Measurements from ENCODE around the gene NDUFB4. TPM values are rescaled to one million over a fixed set of nuclear protein-coding genes. Genes with fewer than 3 reads are reported as not detected.

Gene NDUFB4
- total RNA-seq, 1 donor from 2014 or later: 80.4 TPM

- DNase-seq (no peak), ATAC-seq (ENCODE audit: low read depth) (no peak)
- intact Hi-C loops (cut with micrococcal nuclease): loop anchor here (1.0 to 2.0 kb wide), 2 partner anchors 235 to 968 kb away; no protein-coding TSS in a partner anchor
- ChIA-PET POLR2A (interaction anchor here (1.5 kb wide), 1 partner anchor 35 kb away, joined by 7 read pairs; no protein-coding TSS in a partner anchor), CTCF (interaction anchor here (0.7 to 9.0 kb wide), 7 partner anchors 10 to 316 kb away, joined by 3 to 97 read pairs (median 5); no protein-coding TSS in a partner anchor)
- H3K36me3 Mint-ChIP-seq (ENCODE audit: low read depth): no peaks in the 10 kb centered on the region
- H3K9me3 Mint-ChIP-seq: no peaks in the 10 kb centered on the region
- no peak overlapping the region for H3K27ac Mint-ChIP-seq
- peaks cover 14% of the 10 kb centered on the region for H3K4me1 Mint-ChIP-seq
- no peak overlapping the region for H3K4me3 Mint-ChIP-seq
- H3K27me3 Mint-ChIP-seq: peaks cover 18% of the 10 kb centered on the region
- no peak for TF ChIP-seq CTCF (IDR thresholded peaks at IDR 0.05)
These were observed 35.6 kb upstream of the NDUFB4 start for GRCh38 chr3:120560304-120561250.

GRCh38 chr3:120561251-120562045, 34.7 kb upstream of the NDUFB4 start:
- ChIA-PET POLR2A (interaction anchor here (1.5 kb wide), 1 partner anchor 34 kb away, joined by 7 read pairs; no protein-coding TSS in a partner anchor), CTCF (interaction anchor here (0.5 to 9.0 kb wide), 9 partner anchors 8 to 1230 kb away, joined by 3 to 97 read pairs (median 3); no protein-coding TSS in a partner anchor)
- peaks cover 14% of the 10 kb centered on the region for H3K4me1 Mint-ChIP-seq
- TF ChIP-seq CTCF (IDR thresholded peaks at IDR 0.05): peak; percentile 75
- peaks cover 18% of the 10 kb centered on the region for H3K27me3 Mint-ChIP-seq
- ATAC-seq (ENCODE audit: low read depth) (peak; percentile 56), DNase-seq (peak; percentile 36)
- H3K27ac Mint-ChIP-seq: no peak overlapping the region
- intact Hi-C loops (cut with micrococcal nuclease): loop anchor here (1.0 to 2.0 kb wide), 2 partner anchors 234 to 967 kb away; no protein-coding TSS in a partner anchor
- no peaks in the 10 kb centered on the region for H3K9me3 Mint-ChIP-seq
- no peak overlapping the region for H3K4me3 Mint-ChIP-seq
- H3K36me3 Mint-ChIP-seq (ENCODE audit: low read depth): no peaks in the 10 kb centered on the region

- Mint-ChIP-seq H3K4me1 (peaks cover 13% of the 10 kb centered on the region), H3K4me3 (no peak overlapping the region), H3K36me3 (ENCODE audit: low read depth) (no peaks in the 10 kb centered on the region), H3K27ac (no peak overlapping the region), H3K9me3 (no peaks in the 10 kb centered on the region), H3K27me3 (peaks cover 13% of the 10 kb centered on the region)
- ChIA-PET CTCF (interaction anchor here (1.3 to 9.0 kb wide), 2 partner anchors 22 to 230 kb away, joined by 3 to 97 read pairs; no protein-coding TSS in a partner anchor), POLR2A (no interaction called here)
- intact Hi-C loops (cut with micrococcal nuclease): no loop called here
- ATAC-seq (ENCODE audit: low read depth) (no peak), DNase-seq (no peak)
- TF ChIP-seq CTCF (IDR thresholded peaks at IDR 0.05): no peak
These were observed 32.6 kb upstream of the NDUFB4 start for GRCh38 chr3:120563356-120564022.

GRCh38 chr3:120566243-120566975, 29.7 kb upstream of the NDUFB4 start:
- H3K9me3 Mint-ChIP-seq: no peaks in the 10 kb centered on the region
- POLR2A ChIA-PET: no interaction called here
- H3K4me1 Mint-ChIP-seq: peaks cover 2% of the 10 kb centered on the region
- no peaks in the 10 kb centered on the region for H3K36me3 Mint-ChIP-seq (ENCODE audit: low read depth)
- ATAC-seq (ENCODE audit: low read depth) (no peak), DNase-seq (no peak)
- no peak overlapping the region for H3K4me3 Mint-ChIP-seq
- CTCF ChIA-PET: interaction anchor here (1.1 to 2.7 kb wide), 5 partner anchors 8 to 322 kb away, joined by 4 to 26 read pairs (median 9); partner anchors contain the start of gene NDUFB4
- H3K27me3 Mint-ChIP-seq: peaks cover 7% of the 10 kb centered on the region
- TF ChIP-seq CTCF (IDR thresholded peaks at IDR 0.05): no peak
- intact Hi-C loops (cut with micrococcal nuclease): no loop called here
- H3K27ac Mint-ChIP-seq: no peak overlapping the region
